Measurements from ENCODE around the gene ABLIM2. TPM values are rescaled to one million over a fixed set of nuclear protein-coding genes. Genes with fewer than 3 reads are reported as not detected.

Gene ABLIM2
- polyA plus RNA-seq, 3 donors = 0.21 TPM; not detected in 2

DNA sequence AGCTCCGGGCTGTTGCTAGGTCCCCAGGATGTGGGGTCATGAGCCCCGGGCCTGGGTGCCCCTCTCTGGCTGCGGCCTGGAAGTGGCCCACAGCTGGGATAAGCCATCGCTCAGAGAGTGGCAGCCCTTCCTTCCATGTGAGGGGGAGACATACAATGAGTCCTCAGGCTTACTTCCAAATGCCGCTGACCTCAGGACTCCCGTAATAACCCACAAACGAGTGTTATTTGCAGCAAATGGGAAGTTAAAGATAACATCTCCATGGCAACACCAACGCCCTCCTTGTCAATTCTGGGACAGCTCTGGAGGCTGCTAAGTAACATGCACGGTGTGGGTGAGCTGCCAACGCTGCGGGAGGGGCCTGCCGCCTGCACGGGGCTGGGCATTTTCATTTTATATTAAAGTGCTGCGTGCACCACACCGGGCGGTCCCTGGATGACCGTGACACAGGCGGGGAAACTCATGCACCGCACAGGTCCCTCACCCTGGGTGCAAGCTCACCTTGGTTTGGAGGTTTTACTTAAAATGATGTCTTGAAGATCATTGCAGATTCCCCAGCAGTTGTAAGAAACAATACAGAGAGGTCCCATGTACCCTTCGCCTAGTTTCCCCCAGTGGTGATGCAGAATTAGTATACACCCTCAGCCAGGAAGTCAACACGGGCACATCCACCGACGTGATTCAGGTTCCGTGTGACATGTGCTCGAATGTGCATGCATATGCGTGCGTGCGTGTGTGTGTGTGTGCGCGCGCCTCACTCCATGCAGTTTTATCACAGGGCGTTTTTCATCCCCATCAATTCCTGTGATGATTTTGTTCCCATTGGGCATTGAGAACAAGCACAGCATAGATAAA is 79.4 kb downstream of the ABLIM2 start:
- no peaks in the 10 kb centered on the region for H3K79me2 ChIP-seq (ENCODE audit: insufficient read depth, low read length)
- Mint-ChIP-seq H3K9me3 (no peaks in the 10 kb centered on the region), H3K27me3 (ENCODE audit: low read depth in 3 of 3) (peaks cover 10 to 28% (median 20%) of the 10 kb centered on the region in 3 donors), H3K4me3 (no peak overlapping the region), H3K4me1 (no peaks in the 10 kb centered on the region), H3K27ac (no peak overlapping the region), H3K36me3 (no peaks in the 10 kb centered on the region)
- H3K4me2 ChIP-seq (replicated peaks; ENCODE audit: extremely low read depth, low read length, poor library complexity, severe bottlenecking) = no peak overlapping the region
- no peaks in the 10 kb centered on the region for H3K36me3 ChIP-seq (replicated peaks in 1 of 2; ENCODE audit: control insufficient read depth in 1 of 2, insufficient read depth in 2 of 2, low read length in 2 of 2)
- DNase-seq = no peak
- H3K27me3 ChIP-seq (ENCODE audit: control insufficient read depth in 2 of 2, insufficient read depth in 2 of 2, low read length in 2 of 2) = peaks cover 0 to 4% of the 10 kb centered on the region in 2 donors
- 37% methylated on average over 21 of the region's 32 CpGs for WGBS (ENCODE audit: insufficient coverage)
- TF ChIP-seq, protein P1, sequence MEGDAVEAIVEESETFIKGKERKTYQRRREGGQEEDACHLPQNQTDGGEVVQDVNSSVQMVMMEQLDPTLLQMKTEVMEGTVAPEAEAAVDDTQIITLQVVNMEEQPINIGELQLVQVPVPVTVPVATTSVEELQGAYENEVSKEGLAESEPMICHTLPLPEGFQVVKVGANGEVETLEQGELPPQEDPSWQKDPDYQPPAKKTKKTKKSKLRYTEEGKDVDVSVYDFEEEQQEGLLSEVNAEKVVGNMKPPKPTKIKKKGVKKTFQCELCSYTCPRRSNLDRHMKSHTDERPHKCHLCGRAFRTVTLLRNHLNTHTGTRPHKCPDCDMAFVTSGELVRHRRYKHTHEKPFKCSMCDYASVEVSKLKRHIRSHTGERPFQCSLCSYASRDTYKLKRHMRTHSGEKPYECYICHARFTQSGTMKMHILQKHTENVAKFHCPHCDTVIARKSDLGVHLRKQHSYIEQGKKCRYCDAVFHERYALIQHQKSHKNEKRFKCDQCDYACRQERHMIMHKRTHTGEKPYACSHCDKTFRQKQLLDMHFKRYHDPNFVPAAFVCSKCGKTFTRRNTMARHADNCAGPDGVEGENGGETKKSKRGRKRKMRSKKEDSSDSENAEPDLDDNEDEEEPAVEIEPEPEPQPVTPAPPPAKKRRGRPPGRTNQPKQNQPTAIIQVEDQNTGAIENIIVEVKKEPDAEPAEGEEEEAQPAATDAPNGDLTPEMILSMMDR (IDR thresholded peaks at IDR 0.05) = no peak
- no peak overlapping the region for H2AFZ ChIP-seq (ENCODE audit: insufficient read depth, low read depth, low read length, poor library complexity, severe bottlenecking)
- H4K20me1 ChIP-seq (ENCODE audit: insufficient read depth, low read length) = no peaks in the 10 kb centered on the region
- no peaks in the 10 kb centered on the region for H3K4me1 ChIP-seq (ENCODE audit: control insufficient read depth in 1 of 2, insufficient read depth in 2 of 2, low read length in 2 of 2)
- intact Hi-C loops (cut with micrococcal nuclease) = no loop called here
- no peak overlapping the region for H3K4me3 ChIP-seq (replicated peaks in 1 of 3; ENCODE audit: low read depth in 2 of 3, low read length in 3 of 3)
- H3K9ac ChIP-seq (ENCODE audit: insufficient read depth, low read length, poor library complexity, severe bottlenecking) = no peak overlapping the region
- H3K9me3 ChIP-seq (replicated peaks in 1 of 2; ENCODE audit: control insufficient read depth in 1 of 2, insufficient read depth in 1 of 2, low read length in 2 of 2) = no peaks in the 10 kb centered on the region
- no peak overlapping the region for H3K27ac ChIP-seq (ENCODE audit: low read depth in 1 of 2, low read length in 2 of 2)

DNA sequence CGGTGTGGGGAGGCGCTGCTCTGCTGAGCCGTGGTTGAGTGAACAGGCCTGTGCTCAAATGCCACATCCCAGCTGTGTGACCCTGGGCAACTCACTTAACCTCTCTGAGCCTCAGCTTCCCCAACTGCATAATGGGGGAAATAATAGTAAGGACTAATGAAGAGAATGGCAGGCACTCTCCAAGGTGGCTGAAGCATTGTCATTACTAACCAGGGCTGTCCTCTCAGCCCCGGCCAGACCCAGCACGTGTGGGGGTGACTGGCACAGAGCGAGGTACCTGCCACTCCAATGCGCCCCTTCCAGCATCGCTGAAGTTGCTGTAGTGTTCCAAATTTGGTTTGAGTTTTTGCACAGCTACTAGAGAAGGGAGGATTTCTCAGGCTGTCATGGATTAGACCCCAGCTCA is 80.0 kb downstream of the ABLIM2 start:
- H3K27ac Mint-ChIP-seq = no peak overlapping the region
- no peaks in the 10 kb centered on the region for H3K4me1 Mint-ChIP-seq
- Histone ChIP-seq H3K27ac (ENCODE audit: low read depth in 1 of 2, low read length in 2 of 2) (no peak overlapping the region), H3K4me3 (replicated peaks in 1 of 3; ENCODE audit: low read depth in 2 of 3, low read length in 3 of 3) (no peak overlapping the region), H3K4me1 (ENCODE audit: control insufficient read depth in 1 of 2, insufficient read depth in 2 of 2, low read length in 2 of 2) (no peaks in the 10 kb centered on the region), H2AFZ (ENCODE audit: insufficient read depth, low read depth, low read length, poor library complexity, severe bottlenecking) (no peak overlapping the region), H4K20me1 (ENCODE audit: insufficient read depth, low read length) (no peaks in the 10 kb centered on the region), H3K9me3 (replicated peaks in 1 of 2; ENCODE audit: control insufficient read depth in 1 of 2, insufficient read depth in 1 of 2, low read length in 2 of 2) (no peaks in the 10 kb centered on the region), H3K79me2 (ENCODE audit: insufficient read depth, low read length) (no peaks in the 10 kb centered on the region), H3K4me2 (replicated peaks; ENCODE audit: extremely low read depth, low read length, poor library complexity, severe bottlenecking) (no peak overlapping the region), H3K9ac (ENCODE audit: insufficient read depth, low read length, poor library complexity, severe bottlenecking) (no peak overlapping the region), H3K36me3 (replicated peaks in 1 of 2; ENCODE audit: control insufficient read depth in 1 of 2, insufficient read depth in 2 of 2, low read length in 2 of 2) (no peaks in the 10 kb centered on the region), H3K27me3 (ENCODE audit: control insufficient read depth in 2 of 2, insufficient read depth in 2 of 2, low read length in 2 of 2) (peaks cover 0 to 4% of the 10 kb centered on the region in 2 donors)
- 88% methylated on average over 3 of the region's 8 CpGs for WGBS (ENCODE audit: insufficient coverage)
- DNase-seq = no peak
- peaks cover 12 to 28% (median 20%) of the 10 kb centered on the region in 3 donors for H3K27me3 Mint-ChIP-seq (ENCODE audit: low read depth in 3 of 3)
- TF ChIP-seq, protein P1 (IDR thresholded peaks at IDR 0.05) = no peak
- H3K36me3 Mint-ChIP-seq = no peaks in the 10 kb centered on the region
- intact Hi-C loops (cut with micrococcal nuclease) = no loop called here
- H3K4me3 Mint-ChIP-seq = no peak overlapping the region
- H3K9me3 Mint-ChIP-seq = no peaks in the 10 kb centered on the region
